HCT116 (cell line): ENCODE data around the gene FARP1. TPM values are rescaled to one million over a fixed set of nuclear protein-coding genes. Genes with fewer than 3 reads are reported as not detected.

Source experiments
- ATAC-seq: fragments of 200-7000 bp; cut with Tn5 transposase; 2 replicates; pipeline ENCODE4 v1.9.1; 2020; ENCODE audit warnings: mild to moderate bottlenecking, moderate library complexity
- BruUV-seq: library from RNA; stranded (reverse); fragments of 400-500 nt; replicated peaks from 2 replicates; lab custom pipeline; 2021; lab: Mats Ljungman, UMichigan
- CTCF ChIA-PET: fragments of 300-600 bp; sonication (Branson Sonifier 250); formaldehyde crosslinking; loops from one replicate; lab custom pipeline; 2021; ENCODE audit warnings: antibody characterized with exemption; lab: Charles Lee
- POLR2A ChIA-PET: fragments of 300-600, 350-600 bp; sonication (Branson Sonifier 250); formaldehyde crosslinking; loops from one replicate; lab custom pipeline; 2021; ENCODE audit warnings: antibody characterized with exemption; lab: Charles Lee
- RAD21 ChIA-PET, 2 experiments: fragments of 300-600 bp; sonication (Branson Sonifier 250); formaldehyde crosslinking; loops; one replicate each; lab custom pipeline; 2023; ENCODE audit warnings: low total read pairs in 2 of 2; ENCODE audit not compliant: uncharacterized antibody in 2 of 2, unreplicated experiment in 2 of 2, low non-redundant PET in 1 of 2; lab: Charles Lee
- DNase-seq: peaks from one replicate; pipeline ENCODE4 v3.0.0-alpha.2; 2010; ENCODE audit warnings: low read depth, low spot score
- H2AFZ ChIP-seq: fragments of 200-600 bp; shearing (Covaris generic), sonication (generic); 2 replicates; pipeline ENCODE4 v1.6.1; 2017; ENCODE audit warnings: low read depth, mixed run types, mixed read lengths, antibody characterized with exemption, low read length; ENCODE audit not compliant: poor library complexity, severe bottlenecking
- H3K27ac ChIP-seq: 2 replicates; pipeline ENCODE4 v1.5.1; 2012; ENCODE audit warnings: low read depth, low read length
- H3K27me3 ChIP-seq: fragments of 200-600 bp; sonication (generic); 2 replicates; pipeline ENCODE4 v1.6.1; 2016; ENCODE audit warnings: mixed run types, low read length, mixed read lengths; ENCODE audit not compliant: insufficient read depth
- H3K36me3 ChIP-seq, 2 experiments: fragments of 200-500 bp in 1 of 2; fragments of 200-600 bp in 1 of 2; sonication (Bioruptor generic) in 1 of 2; sonication (generic) in 1 of 2; 2 replicates each; pipeline versions ENCODE4 v1.5.1 to v1.6.1; 2014 to 2016; ENCODE audit warnings: low read length in 2 of 2, inconsistent platforms in 1 of 2, mixed read lengths in 1 of 2, mixed run types in 1 of 2; ENCODE audit not compliant: insufficient read depth in 2 of 2, control insufficient read depth in 1 of 2
- H3K4me1 ChIP-seq, 2 experiments: fragments of 200-600 bp in 1 of 2; sonication (generic) in 1 of 2; 2 replicates each; pipeline versions ENCODE4 v1.5.1 to v1.6.1; 2012 to 2017; ENCODE audit warnings: low read length in 2 of 2, inconsistent platforms in 1 of 2, mild to moderate bottlenecking in 1 of 2, mixed read lengths in 1 of 2, mixed run types in 1 of 2, moderate library complexity in 1 of 2; ENCODE audit not compliant: insufficient read depth in 2 of 2, control insufficient read depth in 1 of 2
- H3K4me2 ChIP-seq: fragments of 200-600 bp; sonication (generic); 2 replicates; pipeline ENCODE4 v1.6.1; 2017; ENCODE audit warnings: mixed run types, low read length, mixed read lengths
- H3K4me3 ChIP-seq, 2 experiments: fragments of 200-600 bp in 1 of 2; sonication (generic) in 1 of 2; replicated peaks in 1 of 2; 2 replicates each; pipeline ENCODE4 v1.5.1; 2011 to 2016; ENCODE audit warnings: low read length in 2 of 2, control low read depth in 1 of 2, low read depth in 1 of 2, mild to moderate bottlenecking in 1 of 2, mixed read lengths in 1 of 2, mixed run types in 1 of 2
- H3K79me2 ChIP-seq: fragments of 200-600 bp; sonication (generic); 2 replicates; pipeline ENCODE4 v1.6.1; 2017; ENCODE audit warnings: mild to moderate bottlenecking, mixed run types, low read length, moderate library complexity, mixed read lengths; ENCODE audit not compliant: insufficient read depth
- H3K9ac ChIP-seq: fragments of 200-600 bp; sonication (generic); 2 replicates; pipeline ENCODE4 v1.6.1; 2016; ENCODE audit warnings: low read length, mixed read lengths
- H3K9me2 ChIP-seq: fragments of 200-600 bp; sonication (generic), shearing (Covaris generic); 2 replicates; pipeline ENCODE4 v1.6.1; 2017; ENCODE audit warnings: mixed run types, mild to moderate bottlenecking, moderate library complexity; ENCODE audit not compliant: insufficient read depth
- H3K9me3 ChIP-seq, 2 experiments: fragments of 200-500 bp in 1 of 2; fragments of 200-600 bp in 1 of 2; sonication (Bioruptor generic) in 1 of 2; sonication (generic) in 1 of 2; 2 replicates each; pipeline ENCODE4 v1.6.1; 2014 to 2017; ENCODE audit warnings: low read length in 2 of 2, mixed read lengths in 2 of 2, inconsistent platforms in 1 of 2, low read depth in 1 of 2, mild to moderate bottlenecking in 1 of 2, mixed run types in 1 of 2, moderate library complexity in 1 of 2; ENCODE audit not compliant: control insufficient read depth in 1 of 2, insufficient read depth in 1 of 2
- H4K20me1 ChIP-seq: fragments of 200-600 bp; sonication (generic), shearing (Covaris generic); 2 replicates; pipeline ENCODE4 v1.6.1; 2017; ENCODE audit warnings: mixed run types, mild to moderate bottlenecking, moderate library complexity; ENCODE audit not compliant: insufficient read depth
- CEBPB ChIP-seq: IDR thresholded peaks from 2 replicates; pipeline ENCODE4 v1.6.1; 2012; ENCODE audit warnings: low read depth
- EGR1 ChIP-seq: IDR thresholded peaks from 2 replicates; pipeline ENCODE4 v1.6.1; 2012; ENCODE audit warnings: low read depth
- ELF1 ChIP-seq: IDR thresholded peaks from 2 replicates; pipeline ENCODE4 v1.6.1; 2012; ENCODE audit warnings: low read depth, borderline replicate concordance
- EZH2 ChIP-seq: fragments of 200-600 bp; sonication (generic); IDR thresholded peaks from 2 replicates; pipeline ENCODE4 v1.6.1; 2017; ENCODE audit warnings: antibody characterized with exemption, mixed run types
- FOSL1 ChIP-seq: IDR thresholded peaks from 2 replicates; pipeline ENCODE4 v1.6.1; 2012; ENCODE audit warnings: low read depth
- JUND ChIP-seq: IDR thresholded peaks from 2 replicates; pipeline ENCODE4 v1.6.1; 2012
- POLR2AphosphoS5 ChIP-seq: IDR thresholded peaks from 2 replicates; pipeline ENCODE4 v1.6.1; 2011; ENCODE audit warnings: mild to moderate bottlenecking, low read depth, low read length, moderate library complexity
- RAD21 ChIP-seq: IDR thresholded peaks from 2 replicates; pipeline ENCODE4 v1.6.1; 2012; ENCODE audit warnings: low read depth, mild to moderate bottlenecking
- SP1 ChIP-seq: IDR thresholded peaks from 2 replicates; pipeline ENCODE4 v1.6.1; 2012; ENCODE audit warnings: low read depth
- SRF ChIP-seq: IDR thresholded peaks from 2 replicates; pipeline ENCODE4 v1.6.1; 2012; ENCODE audit warnings: low read depth
- TCF7L2 ChIP-seq: IDR thresholded peaks from 2 replicates; pipeline ENCODE4 v1.7.0; 2011; ENCODE audit warnings: borderline replicate concordance, inconsistent platforms; ENCODE audit not compliant: insufficient read depth, insufficient read length; ENCODE audit errors: extremely low read depth
- ZNF274 ChIP-seq: fragments of 200-500 bp; sonication (Bioruptor generic); IDR thresholded peaks from 2 replicates; pipeline ENCODE4 v1.6.1; 2014; ENCODE audit warnings: mild to moderate bottlenecking, low read depth, low read length, inconsistent platforms
- intact Hi-C: fragments of 100-400 bp; cut with micrococcal nuclease; formaldehyde crosslinking; loops from 2 replicates; pipeline ENCODE4 v1.10.0; 2022
- total RNA-seq: library from RNA; stranded (reverse); gene quantifications from one replicate; pipeline ENCODE4 v1.2.1, GENCODE V29; 2021; ENCODE audit not compliant: unreplicated experiment
- TF ChIP-seq, protein P1 (sequence below): IDR thresholded peaks from 2 replicates; pipeline ENCODE4 v1.6.1; 2012; ENCODE audit warnings: low read depth
- TF ChIP-seq, protein P2 (sequence below): IDR thresholded peaks from 2 replicates; pipeline ENCODE4 v1.6.1; 2012
- TF ChIP-seq, protein P3 (sequence below): IDR thresholded peaks from 2 replicates; pipeline ENCODE4 v1.6.1; 2012

FARP1 gene
- total RNA-seq, 1 experiment from 2014 or later = 30.5 TPM

DNA sequence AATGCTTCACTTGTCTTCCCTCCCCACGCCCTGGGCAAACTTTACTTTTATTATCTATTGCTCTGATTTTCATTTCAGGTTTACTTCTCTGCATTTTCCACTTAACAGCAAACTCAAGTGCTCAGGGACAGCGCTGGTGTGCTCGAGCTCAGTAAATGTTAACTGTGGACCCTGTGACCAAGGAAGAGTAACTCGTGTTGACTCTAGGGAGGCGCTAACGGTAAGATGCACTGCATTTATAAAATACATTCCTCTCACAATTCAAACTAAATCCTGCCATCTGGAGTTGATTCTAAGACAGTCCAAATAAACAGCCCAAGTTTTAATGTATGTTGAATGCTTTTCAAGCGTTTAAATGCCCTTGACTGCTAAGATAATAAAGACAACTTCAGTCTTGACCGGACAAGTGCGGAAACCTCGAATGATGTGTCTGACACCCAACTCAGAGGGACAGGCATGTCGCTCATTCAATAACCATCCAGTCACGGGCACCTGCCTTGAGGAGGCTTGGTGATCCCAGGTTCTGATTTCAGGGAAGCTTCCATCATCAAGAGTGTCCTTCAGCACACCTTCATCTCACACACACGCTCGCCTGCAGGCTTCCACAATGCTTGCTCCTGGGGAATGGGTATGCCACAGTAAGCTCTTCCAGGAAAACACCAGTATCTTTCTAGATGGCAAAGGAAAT is 340.9 kb downstream of the FARP1 start:
- ChIA-PET POLR2A (interaction anchor here (1.0 to 2.0 kb wide), 12 partner anchors 8 to 182 kb away, joined by 3 to 23 read pairs (median 5); no protein-coding TSS in a partner anchor), CTCF (interaction anchor here (1.6 to 2.3 kb wide), 3 partner anchors 114 to 189 kb away, joined by 4 to 7 read pairs (median 4); no protein-coding TSS in a partner anchor), RAD21 (no interaction called here)
- H3K27me3 ChIP-seq = no peaks in the 10 kb centered on the region
- H3K4me2 ChIP-seq = peak overlapping the region; percentile 79
- H3K27ac ChIP-seq = peak overlapping the region; percentile 73
- ATAC-seq = no peak
- no peaks in the 10 kb centered on the region for H3K9me2 ChIP-seq
- intact Hi-C loops = loop anchor here (2.0 kb wide), 2 partner anchors 25 to 87 kb away; no protein-coding TSS in a partner anchor
- peaks cover 38 to 84% of the 10 kb centered on the region in 2 experiments for H3K4me1 ChIP-seq
- H3K36me3 ChIP-seq = peaks cover 0 to 3% of the 10 kb centered on the region in 2 experiments; a peak in 1 of 4 replicates
- peaks cover 96% of the 10 kb centered on the region for H3K79me2 ChIP-seq
- DNase-seq = no peak
- peak overlapping the region; percentile 25 to 46 for H3K4me3 ChIP-seq
- BruUV-seq = no TSS peak
- H3K9me3 ChIP-seq = no peaks in the 10 kb centered on the region
- TF ChIP-seq JUND = no peak
- no peak for TF ChIP-seq ZNF274
- no peak for TF ChIP-seq TCF7L2
- TF ChIP-seq RAD21 = no peak
- TF ChIP-seq EGR1 = no peak
- no peak for TF ChIP-seq ELF1
- TF ChIP-seq, protein P1, sequence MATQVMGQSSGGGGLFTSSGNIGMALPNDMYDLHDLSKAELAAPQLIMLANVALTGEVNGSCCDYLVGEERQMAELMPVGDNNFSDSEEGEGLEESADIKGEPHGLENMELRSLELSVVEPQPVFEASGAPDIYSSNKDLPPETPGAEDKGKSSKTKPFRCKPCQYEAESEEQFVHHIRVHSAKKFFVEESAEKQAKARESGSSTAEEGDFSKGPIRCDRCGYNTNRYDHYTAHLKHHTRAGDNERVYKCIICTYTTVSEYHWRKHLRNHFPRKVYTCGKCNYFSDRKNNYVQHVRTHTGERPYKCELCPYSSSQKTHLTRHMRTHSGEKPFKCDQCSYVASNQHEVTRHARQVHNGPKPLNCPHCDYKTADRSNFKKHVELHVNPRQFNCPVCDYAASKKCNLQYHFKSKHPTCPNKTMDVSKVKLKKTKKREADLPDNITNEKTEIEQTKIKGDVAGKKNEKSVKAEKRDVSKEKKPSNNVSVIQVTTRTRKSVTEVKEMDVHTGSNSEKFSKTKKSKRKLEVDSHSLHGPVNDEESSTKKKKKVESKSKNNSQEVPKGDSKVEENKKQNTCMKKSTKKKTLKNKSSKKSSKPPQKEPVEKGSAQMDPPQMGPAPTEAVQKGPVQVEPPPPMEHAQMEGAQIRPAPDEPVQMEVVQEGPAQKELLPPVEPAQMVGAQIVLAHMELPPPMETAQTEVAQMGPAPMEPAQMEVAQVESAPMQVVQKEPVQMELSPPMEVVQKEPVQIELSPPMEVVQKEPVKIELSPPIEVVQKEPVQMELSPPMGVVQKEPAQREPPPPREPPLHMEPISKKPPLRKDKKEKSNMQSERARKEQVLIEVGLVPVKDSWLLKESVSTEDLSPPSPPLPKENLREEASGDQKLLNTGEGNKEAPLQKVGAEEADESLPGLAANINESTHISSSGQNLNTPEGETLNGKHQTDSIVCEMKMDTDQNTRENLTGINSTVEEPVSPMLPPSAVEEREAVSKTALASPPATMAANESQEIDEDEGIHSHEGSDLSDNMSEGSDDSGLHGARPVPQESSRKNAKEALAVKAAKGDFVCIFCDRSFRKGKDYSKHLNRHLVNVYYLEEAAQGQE = no peak
- no peak for TF ChIP-seq SRF
- TF ChIP-seq CEBPB = no peak
- no peak for TF ChIP-seq SP1
- TF ChIP-seq, protein P2, sequence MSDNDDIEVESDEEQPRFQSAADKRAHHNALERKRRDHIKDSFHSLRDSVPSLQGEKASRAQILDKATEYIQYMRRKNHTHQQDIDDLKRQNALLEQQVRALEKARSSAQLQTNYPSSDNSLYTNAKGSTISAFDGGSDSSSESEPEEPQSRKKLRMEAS = no peak
- no peak for TF ChIP-seq FOSL1
- TF ChIP-seq POLR2AphosphoS5 = no peak
- no peak for TF ChIP-seq EZH2
- TF ChIP-seq, protein P3, sequence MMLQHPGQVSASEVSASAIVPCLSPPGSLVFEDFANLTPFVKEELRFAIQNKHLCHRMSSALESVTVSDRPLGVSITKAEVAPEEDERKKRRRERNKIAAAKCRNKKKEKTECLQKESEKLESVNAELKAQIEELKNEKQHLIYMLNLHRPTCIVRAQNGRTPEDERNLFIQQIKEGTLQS = no peak
- peak overlapping the region; percentile 62 for H3K9ac ChIP-seq
- H2AFZ ChIP-seq = no peak overlapping the region
- 0 out of 2 replicates have a peak, but pooled peaks cover 7% of the 10 kb centered on the region for H4K20me1 ChIP-seq
